CD4-positive, alpha-beta T cell treated with Interleukin-15 for 4 hours (primary cell): ENCODE data around the gene WDR27.
"Not testable (repeated sequence)": the region's sequence is repeated elsewhere in the genome, so short reads cannot be mapped to it uniquely, and the experiment has no call there.

Experiments used
- DNase-seq: peaks from one replicate; pipeline ENCODE4 v3.0.0-alpha.2; 2020; ENCODE audit warnings: low spot score

The WDR27 gene

DNA sequence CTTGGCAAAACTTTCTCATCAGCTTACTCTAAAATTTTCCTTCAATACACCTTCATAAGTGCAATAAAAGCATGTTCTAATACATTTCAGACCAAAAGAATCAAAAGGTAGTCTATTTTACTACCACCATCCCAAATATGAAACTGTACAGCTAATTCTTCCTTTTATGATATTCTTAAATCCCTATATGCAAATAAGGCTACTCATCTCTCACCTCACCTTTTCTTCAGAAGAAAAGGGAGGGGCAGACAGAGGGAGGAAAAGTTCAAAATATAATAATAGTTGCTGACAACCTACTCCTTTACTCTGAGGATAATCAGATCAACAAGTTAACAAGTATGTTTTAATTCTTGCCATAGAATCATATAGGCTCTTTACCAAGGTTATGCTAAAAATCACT, 7.5 kb upstream of the WDR27 start:
- DNase-seq: no peak

DNA sequence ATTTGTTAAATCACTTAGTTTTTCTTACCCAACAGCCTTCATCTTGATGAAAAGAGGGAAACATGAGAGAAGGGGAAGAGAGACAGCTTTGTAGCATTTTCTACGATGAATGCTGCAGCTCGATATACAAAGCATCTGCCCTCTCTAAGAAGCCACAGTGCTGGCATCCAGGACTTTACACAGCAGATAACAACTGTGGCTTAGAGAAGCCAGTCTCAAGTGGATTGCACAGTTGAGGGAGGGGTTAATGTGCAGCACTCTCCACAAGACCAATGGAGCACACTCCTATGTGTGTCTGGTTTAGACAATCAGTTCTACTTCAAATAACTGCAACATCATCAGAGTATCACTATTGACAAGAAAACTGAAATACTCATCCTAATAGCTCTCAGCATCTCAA, 5.9 kb upstream of the WDR27 start:
- DNase-seq: no peak

GRCh38 chr6:169702840-169703246, 1.0 kb upstream of the WDR27 start:
- DNase-seq: no peak

DNA sequence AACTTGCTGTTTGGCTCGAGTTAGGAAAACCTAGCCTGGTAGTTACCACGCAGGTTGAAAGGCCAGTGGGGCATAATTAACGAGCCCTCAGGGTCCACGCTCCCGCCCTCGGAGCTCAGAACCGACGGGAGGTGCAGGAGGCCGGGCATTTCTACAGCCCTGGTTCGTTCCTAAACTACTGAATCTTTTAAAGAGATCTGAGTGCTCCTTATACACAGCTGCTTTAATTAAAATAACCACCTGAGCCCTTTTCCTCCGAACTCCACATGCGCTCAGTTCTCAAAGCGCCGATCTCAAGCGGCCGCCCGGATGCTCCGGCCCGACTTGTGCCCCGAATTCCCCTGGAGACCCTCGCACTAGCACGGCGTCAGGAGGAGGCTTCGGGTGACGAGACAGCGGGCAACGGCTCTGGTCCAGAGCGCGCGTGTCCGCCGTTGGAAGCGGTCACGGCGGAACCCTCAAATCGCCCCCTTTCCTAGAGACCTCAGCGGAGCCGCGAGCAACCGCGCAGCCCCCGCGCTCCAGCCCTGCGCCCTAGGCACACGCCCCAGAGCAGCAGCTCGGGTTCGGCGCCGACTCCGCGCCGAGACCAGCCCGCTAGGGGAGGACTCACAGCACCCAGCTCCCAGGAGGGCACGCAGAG, 397 bp downstream of the WDR27 start:
- DNase-seq: no peak

GRCh38 chr6:169700296-169700695, 1.5 kb downstream of the WDR27 start:
- DNase-seq: no peak

- DNase-seq: not testable (repeated sequence)
Observed at GRCh38 chr6:169697115-169697514, 4.7 kb downstream of the WDR27 start.

DNA sequence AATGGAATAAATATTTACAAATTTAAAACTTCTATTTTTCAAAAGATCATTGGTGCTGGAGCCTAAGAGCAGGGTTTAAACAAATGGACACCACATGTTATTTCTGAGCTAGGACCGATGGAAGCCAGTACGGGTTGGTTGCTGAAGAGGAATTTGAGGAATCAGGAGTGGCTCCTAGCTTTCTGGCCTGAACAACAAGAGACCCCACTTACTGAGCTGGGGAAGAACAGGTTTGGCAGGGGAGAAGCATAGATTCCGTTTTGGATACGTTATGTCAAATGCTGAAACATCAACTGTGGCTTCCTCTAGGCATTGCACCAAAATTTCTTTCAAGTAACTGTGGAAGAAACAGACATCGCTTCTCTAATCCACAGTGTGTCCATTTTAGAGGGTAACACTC, 6.7 kb downstream of the WDR27 start:
- DNase-seq: no peak

DNA sequence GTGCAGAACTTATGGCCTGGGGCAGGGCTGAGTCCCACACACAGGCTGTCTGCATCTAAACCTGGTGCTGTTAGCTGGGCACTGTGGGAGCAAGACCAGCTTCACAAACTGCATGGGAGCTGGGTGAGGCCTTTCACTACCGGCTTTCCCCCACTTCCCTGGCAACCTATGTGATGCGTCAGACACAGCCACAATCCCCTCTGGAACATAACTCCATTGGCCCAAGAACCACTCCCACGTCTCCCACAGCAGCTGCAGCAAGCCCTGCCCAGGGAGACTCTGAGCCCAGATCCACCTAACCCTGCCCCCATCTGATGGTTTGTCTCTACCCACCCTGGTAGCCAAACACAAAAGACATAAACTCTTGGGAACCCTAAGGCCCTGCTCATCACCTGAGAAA, 9.3 kb downstream of the WDR27 start:
- no peak for DNase-seq

DNA sequence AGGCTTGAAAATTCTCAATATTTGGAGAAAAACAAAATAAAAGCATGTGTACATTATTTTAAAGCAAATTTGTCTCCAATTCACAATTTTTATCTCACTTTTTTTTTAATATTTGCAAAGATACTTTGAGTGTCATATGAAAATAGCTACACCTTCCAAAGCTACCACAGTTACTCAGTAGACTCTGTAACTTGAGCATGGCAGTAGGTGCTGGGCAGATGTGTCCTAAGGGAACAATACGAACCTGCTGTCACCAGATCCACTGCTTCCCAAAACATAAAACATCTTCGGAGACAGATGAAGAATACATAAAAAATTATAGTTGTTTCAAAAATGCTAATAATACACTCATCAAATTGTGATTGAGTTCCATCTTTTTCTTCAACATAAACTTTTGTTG, 10.6 kb downstream of the WDR27 start:
- no peak for DNase-seq

DNA sequence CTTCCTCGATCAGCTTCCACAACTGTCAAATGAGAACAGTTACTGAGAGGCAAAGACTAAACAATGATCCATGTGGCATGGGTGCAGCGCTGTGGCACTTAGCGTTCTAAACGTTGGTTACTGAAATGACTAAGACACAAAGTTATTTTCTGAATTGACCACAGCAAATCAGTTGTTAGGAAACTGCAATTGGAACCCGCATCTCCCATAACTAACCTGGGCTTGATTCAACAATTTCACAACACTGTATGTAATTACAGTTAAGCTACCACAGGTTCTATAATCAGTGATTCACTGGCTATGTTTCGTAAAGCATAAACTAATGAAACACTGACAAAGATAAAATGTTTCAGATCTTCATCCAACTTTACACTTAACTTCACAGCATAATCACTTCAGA, 12.5 kb downstream of the WDR27 start:
- DNase-seq: no peak

DNA sequence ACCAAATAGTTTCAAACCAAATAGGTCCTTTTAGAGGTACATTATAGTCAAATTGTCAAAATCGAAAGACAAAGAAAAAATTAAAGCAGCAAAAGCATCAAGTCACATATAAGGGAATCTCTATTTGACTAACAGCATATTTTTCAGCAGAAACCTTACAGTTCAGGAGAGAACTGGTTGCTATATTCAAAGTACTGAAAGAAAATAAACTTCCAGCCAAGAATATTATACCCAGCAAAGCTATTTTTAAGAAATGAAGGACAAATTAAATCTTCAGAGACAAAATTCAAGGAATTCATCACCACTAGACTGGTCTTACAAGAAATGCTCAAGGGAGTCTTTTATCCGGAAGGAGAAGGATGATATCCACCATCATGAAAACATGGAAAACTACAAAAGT, 16.0 kb downstream of the WDR27 start:
- no peak for DNase-seq

GRCh38 chr6:169684056-169684455, 17.8 kb downstream of the WDR27 start:
- no peak for DNase-seq

DNA sequence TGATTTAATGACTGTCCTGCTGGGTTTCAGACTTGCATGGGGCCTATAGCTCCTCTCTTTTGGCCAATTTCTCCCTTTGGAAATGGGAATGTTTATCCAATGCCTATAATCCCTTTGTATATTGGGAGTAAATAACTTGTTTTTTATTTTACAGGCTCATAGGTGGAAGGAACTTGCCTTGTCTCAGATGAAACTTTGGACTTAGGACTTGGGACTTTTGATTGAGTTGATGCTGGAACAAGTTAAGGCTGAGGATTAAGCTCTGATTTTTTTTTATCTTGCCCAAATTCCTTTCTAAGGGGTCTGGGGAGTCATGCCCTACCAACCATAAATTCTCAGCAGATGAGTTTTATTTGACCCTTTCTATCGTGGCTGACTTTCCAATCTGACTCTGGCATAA, 23.5 kb downstream of the WDR27 start:
- DNase-seq: no peak

DNA sequence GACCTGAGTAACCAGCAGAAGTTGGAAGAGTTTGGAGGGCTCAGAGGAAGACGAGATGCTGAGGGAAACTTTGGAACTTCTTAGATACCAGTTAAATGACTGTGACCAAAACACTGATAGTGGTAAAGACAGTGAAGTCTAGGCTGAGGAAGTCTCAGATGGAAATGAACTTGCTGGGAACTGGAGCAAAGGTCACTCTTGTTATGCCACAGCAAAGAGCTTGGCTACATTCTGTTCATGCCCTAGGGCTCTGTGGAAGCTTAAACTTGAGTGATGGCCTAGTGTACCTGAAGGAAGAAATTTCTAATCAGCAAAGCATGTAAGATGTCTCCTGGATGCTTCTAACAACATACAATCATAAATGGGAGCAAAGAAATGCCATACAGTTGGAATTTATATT, 24.7 kb downstream of the WDR27 start:
- no peak for DNase-seq

- DNase-seq: no peak
Observed at GRCh38 chr6:169675011-169675410, 26.8 kb downstream of the WDR27 start.

DNA sequence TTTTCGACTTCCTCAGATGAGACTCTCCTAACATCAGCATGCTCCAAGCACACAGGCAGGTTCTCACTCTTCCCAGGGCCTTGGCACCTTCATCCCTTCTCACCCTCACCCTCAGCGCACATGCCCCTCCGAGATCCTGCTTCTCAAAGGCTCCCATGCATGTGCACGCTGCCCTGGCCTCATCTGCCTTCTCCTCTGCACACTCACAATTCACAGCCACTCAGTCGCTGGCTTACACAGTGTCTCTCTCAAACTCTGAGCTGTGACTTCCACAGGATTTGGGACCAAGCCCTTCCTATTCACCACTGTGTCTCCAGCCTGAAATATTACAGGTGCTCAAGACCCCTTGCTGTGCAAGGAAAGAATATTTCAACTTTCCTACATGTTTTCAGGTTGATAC, 30.3 kb downstream of the WDR27 start:
- no peak for DNase-seq

DNA sequence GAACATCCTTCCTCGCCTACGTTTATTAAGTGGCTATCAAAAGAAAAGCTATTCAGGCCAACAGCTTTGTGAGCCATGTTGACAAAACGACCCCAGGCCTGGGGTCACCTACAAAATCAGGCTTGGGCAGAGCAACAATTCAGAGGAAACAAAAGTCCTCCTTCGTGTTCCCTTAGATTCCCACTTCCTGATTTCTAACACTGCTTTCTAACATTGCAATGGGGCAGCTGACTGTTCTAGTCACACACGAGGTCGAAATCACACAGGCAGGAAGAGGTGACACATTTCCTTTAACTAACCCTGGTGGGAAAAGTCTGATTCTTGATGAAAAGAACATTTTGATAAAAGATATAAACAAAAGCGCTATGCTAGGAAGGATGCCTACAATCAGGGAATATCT, 31.9 kb downstream of the WDR27 start:
- no peak for DNase-seq

GRCh38 chr6:169669147-169669546, 32.7 kb downstream of the WDR27 start:
- no peak for DNase-seq

DNA sequence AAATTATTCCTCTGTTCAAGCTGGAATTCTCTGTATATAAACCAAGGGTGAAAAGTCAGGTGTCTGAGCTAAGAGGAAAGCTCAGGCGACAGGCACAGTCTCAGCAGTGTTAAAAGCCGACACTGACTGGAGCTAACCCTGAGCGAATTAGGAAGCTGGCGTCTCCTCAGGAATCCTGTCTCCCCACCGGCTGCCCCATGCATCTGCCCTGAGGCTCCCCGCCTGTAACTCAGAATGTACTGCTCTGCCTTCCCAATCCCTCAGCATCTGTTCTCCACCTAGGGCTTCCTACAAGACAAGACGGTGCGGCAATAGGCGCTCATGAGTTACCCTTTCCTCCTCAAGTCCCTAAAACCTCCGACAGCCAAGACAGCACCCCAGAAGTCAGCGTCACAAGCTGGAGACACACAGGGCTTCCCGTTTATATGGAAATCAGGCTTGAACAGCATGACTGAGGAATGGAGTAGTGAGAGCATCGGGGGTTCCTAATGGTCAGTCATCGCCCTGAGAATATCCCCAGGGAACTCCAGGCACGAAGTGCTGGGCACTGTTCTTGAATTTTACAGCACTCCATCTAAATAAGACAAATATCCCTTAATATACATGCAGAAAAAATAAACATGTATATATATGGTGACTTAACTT, 33.5 kb downstream of the WDR27 start:
- no peak for DNase-seq

DNA sequence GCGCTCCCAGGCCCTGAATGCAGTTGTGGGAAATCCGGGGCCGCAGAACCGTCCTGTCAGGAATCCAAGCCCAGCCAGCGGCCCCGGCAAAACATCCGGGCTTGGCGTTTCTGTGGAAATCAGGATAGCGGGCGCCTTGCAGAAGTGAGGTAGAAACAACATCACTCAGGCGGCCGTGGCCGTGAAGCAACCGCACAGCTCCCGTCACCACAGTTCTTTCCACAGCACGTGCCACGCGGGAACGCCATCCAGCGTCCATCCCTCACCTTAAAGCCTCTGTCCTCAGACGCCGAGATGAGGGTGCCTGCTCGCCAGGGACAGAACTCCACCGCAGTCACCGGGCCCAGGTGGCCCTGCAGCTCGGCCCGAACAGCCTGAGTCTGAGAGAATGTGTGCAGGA, 34.1 kb downstream of the WDR27 start:
- no peak for DNase-seq

DNA sequence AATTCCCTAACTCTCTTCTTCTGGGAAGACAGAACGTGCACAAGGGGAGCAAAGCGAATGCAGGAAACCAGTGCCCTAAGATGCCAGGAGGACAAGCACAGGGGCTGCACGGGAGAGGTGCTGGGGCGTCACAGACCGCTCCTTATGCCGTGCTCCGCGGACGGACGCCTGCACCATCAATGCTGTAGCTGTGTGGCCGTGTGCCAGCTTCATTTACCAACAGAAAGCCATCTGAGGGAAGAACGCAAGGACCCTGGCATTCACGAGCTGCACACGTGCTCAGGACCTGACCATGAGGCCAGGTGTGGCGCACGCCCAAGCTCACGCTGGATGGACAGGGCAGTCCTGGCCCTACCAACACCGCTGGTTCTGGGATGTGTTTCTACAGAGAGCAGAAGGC, 35.4 kb downstream of the WDR27 start:
- DNase-seq: no peak

- DNase-seq: no peak
Observed at GRCh38 chr6:169665289-169665688, 36.5 kb downstream of the WDR27 start.

- no peak for DNase-seq
Observed at GRCh38 chr6:169664227-169664626, 37.6 kb downstream of the WDR27 start.

- DNase-seq: no peak
Observed at GRCh38 chr6:169663468-169663867, 38.4 kb downstream of the WDR27 start.
